ENCODE results near the gene SCUBE3. TPM values are rescaled to one million over a fixed set of nuclear protein-coding genes. Genes with fewer than 3 reads are reported as not detected.

The SCUBE3 gene
- total and polyA plus RNA-seq, 9 of the 15 experiments (the other 6 are each of a cell fraction or from before 2014, with no cell fraction given): 0.01 to 0.11 TPM; not detected in 7

- TF ChIP-seq, protein P1, sequence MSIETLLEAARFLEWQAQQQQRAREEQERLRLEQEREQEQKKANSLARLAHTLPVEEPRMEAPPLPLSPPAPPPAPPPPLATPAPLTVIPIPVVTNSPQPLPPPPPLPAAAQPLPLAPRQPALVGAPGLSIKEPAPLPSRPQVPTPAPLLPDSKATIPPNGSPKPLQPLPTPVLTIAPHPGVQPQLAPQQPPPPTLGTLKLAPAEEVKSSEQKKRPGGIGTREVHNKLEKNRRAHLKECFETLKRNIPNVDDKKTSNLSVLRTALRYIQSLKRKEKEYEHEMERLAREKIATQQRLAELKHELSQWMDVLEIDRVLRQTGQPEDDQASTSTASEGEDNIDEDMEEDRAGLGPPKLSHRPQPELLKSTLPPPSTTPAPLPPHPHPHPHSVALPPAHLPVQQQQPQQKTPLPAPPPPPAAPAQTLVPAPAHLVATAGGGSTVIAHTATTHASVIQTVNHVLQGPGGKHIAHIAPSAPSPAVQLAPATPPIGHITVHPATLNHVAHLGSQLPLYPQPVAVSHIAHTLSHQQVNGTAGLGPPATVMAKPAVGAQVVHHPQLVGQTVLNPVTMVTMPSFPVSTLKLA (conservative IDR thresholded peaks at IDR 0.05): no peak
- TF ChIP-seq L3MBTL2 (IDR thresholded peaks at IDR 0.05) (no peak), ZBTB49 (CRISPR knock-in tag; IDR thresholded peaks at IDR 0.05; ENCODE audit: borderline replicate concordance) (no peak)
- TF ChIP-seq, protein P2, sequence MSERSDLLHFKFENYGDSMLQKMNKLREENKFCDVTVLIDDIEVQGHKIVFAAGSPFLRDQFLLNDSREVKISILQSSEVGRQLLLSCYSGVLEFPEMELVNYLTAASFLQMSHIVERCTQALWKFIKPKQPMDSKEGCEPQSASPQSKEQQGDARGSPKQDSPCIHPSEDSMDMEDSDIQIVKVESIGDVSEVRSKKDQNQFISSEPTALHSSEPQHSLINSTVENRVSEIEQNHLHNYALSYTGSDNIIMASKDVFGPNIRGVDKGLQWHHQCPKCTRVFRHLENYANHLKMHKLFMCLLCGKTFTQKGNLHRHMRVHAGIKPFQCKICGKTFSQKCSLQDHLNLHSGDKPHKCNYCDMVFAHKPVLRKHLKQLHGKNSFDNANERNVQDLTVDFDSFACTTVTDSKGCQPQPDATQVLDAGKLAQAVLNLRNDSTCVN (CRISPR knock-in tag; IDR thresholded peaks at IDR 0.05): no peak
Measured at GRCh38 chr6:35185971-35186370, 27.8 kb upstream of the SCUBE3 start (continued).

DNA sequence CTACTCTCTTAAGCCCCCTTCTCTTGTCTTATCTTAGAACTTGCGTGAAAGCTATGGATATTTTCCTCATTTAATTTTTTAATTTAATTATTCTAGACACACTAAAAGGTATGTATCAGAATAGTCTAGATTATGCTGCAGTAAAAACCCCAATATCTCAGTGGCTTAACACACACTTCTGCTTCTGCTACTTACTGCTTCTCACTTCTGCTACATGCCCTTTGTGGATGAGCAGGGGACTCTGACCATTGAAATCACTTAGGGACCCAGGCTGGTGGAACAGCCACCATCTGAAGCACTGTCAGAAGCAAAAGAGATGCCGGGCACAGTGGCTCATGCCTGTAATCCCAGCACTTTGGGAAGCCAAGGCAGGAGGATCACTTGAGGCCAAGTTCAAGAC, 27.2 kb upstream of the SCUBE3 start:
- no TSS peak for BruUV-seq (replicated peaks)
- Histone ChIP-seq H3K4me3 (no peak overlapping the region), H3K4me1 (replicated peaks in 1 of 2; ENCODE audit: control insufficient read depth in 2 of 2, insufficient read depth in 2 of 2, low read length in 2 of 2) (peaks cover 9 to 30% of the 10 kb centered on the region in 2 experiments; a peak in 4 of 5 replicates), H3K9me1 (ENCODE audit: control insufficient read depth, insufficient read depth, low read length) (no peaks in the 10 kb centered on the region), H3K36me3 (ENCODE audit: control insufficient read depth, insufficient read depth, low read length) (no peaks in the 10 kb centered on the region), H3K27ac (ENCODE audit: extremely low read depth, low read depth, low read length) (no peak overlapping the region), H3K9ac (ENCODE audit: insufficient read depth in 1 of 2, low read depth in 2 of 2, low read length in 2 of 2) (no peak overlapping the region), H2AFZ (ENCODE audit: low read depth, low read length) (no peak overlapping the region), H3K9me3 (replicated peaks; ENCODE audit: control insufficient read depth, insufficient read depth, low read depth, low read length) (no peaks in the 10 kb centered on the region), H3K27me3 (ENCODE audit: control insufficient read depth in 2 of 2, insufficient read depth in 2 of 2, low read length in 2 of 2) (peaks cover 9 to 20% of the 10 kb centered on the region in 2 experiments; a peak in 3 of 5 replicates), H4K20me1 (replicated peaks; ENCODE audit: control insufficient read depth, insufficient read depth, low read length) (no peaks in the 10 kb centered on the region), H3K79me2 (ENCODE audit: control insufficient read depth, insufficient read depth, low read length) (no peaks in the 10 kb centered on the region), H3K4me2 (ENCODE audit: insufficient read depth, low read length) (no peak overlapping the region)
- intact Hi-C loops (cut with micrococcal nuclease): no loop called here
- CTCF ChIA-PET (ENCODE audit: low intra/inter-chr PET ratio): no interaction called here
- WGBS (ENCODE audit: insufficient coverage, low coverage, missing lambda C conversion rate): 7% methylated on average over 2 of the region's 2 CpGs
- ATAC-seq (no peak), DNase-seq (ENCODE audit: extremely low read depth in 1 of 4, low spot score in 3 of 4) (no peak), FAIRE-seq (no peak)
- TF ChIP-seq XRCC4 (IDR thresholded peaks at IDR 0.05; ENCODE audit: extremely low read depth, insufficient read depth, insufficient read length): no peak
- no peak for TF ChIP-seq SREBF1 (IDR thresholded peaks at IDR 0.05; ENCODE audit: borderline replicate concordance, low read depth, low read length)
- no peak for TF ChIP-seq TRIM24 (IDR thresholded peaks at IDR 0.05)
- no peak for TF ChIP-seq EWSR1 (IDR thresholded peaks at IDR 0.05; ENCODE audit: borderline replicate concordance, low read depth, partially characterized antibody)
- TF ChIP-seq MCM2 (IDR thresholded peaks at IDR 0.05; ENCODE audit: low read depth): no peak
- TF ChIP-seq SMAD1 (IDR thresholded peaks at IDR 0.05; ENCODE audit: low read depth, low read length, partially characterized antibody): no peak
- TF ChIP-seq DACH1 (IDR thresholded peaks at IDR 0.05; ENCODE audit: partially characterized antibody): no peak
- no peak for TF ChIP-seq PTBP1 (IDR thresholded peaks at IDR 0.05; ENCODE audit: low read depth, low read length)
- TF ChIP-seq ZNF583 (CRISPR knock-in tag; IDR thresholded peaks at IDR 0.05): no peak
- in situ Hi-C loops (cut with MboI): no loop called here
- POLR2A ChIA-PET: interaction anchor here (0.5 to 1.8 kb wide), 3 partner anchors 10 to 30 kb away, joined by 3 to 4 read pairs (median 4); no protein-coding TSS in a partner anchor
